Measurements from ENCODE around the gene ATP6V0A4. TPM values are rescaled to one million over a fixed set of nuclear protein-coding genes. Genes with fewer than 3 reads are reported as not detected.
A peak's percentile ranks its signal among the peaks of the same experiment; 100 is the strongest.

Gene ATP6V0A4
- total RNA-seq, 1 donor from 2014 or later, result not detected

- Mint-ChIP-seq H3K4me3 (no peak overlapping the region), H3K9me3 (peaks cover 4% of the 10 kb centered on the region), H3K36me3 (ENCODE audit: low read depth) (no peaks in the 10 kb centered on the region), H3K4me1 (peaks cover 21% of the 10 kb centered on the region), H3K27me3 (ENCODE audit: low read depth) (peaks cover 19% of the 10 kb centered on the region), H3K27ac (ENCODE audit: unreplicated experiment) (no peak overlapping the region)
- DNase-seq (ENCODE audit: low read depth, low spot score), result no peak
- no peak for TF ChIP-seq CTCF (conservative IDR thresholded peaks at IDR 0.05)
Measured at GRCh38 chr7:138668946-138669345, 129.1 kb downstream of the ATP6V0A4 start.

GRCh38 chr7:138668229-138668596 lies 129.8 kb downstream of the ATP6V0A4 start:
- no peaks in the 10 kb centered on the region for H3K36me3 Mint-ChIP-seq (ENCODE audit: low read depth)
- no peak overlapping the region for H3K27ac Mint-ChIP-seq (ENCODE audit: unreplicated experiment)
- no peak overlapping the region for H3K4me3 Mint-ChIP-seq
- no peak for DNase-seq (ENCODE audit: low read depth, low spot score)
- peaks cover 28% of the 10 kb centered on the region for H3K4me1 Mint-ChIP-seq
- peaks cover 19% of the 10 kb centered on the region for H3K27me3 Mint-ChIP-seq (ENCODE audit: low read depth)
- no peak for TF ChIP-seq CTCF (conservative IDR thresholded peaks at IDR 0.05)
- peaks cover 4% of the 10 kb centered on the region for H3K9me3 Mint-ChIP-seq

GRCh38 chr7:138667535-138668228 lies 130.3 kb downstream of the ATP6V0A4 start:
- H3K36me3 Mint-ChIP-seq (ENCODE audit: low read depth), result no peaks in the 10 kb centered on the region
- peaks cover 19% of the 10 kb centered on the region for H3K27me3 Mint-ChIP-seq (ENCODE audit: low read depth)
- DNase-seq (ENCODE audit: low read depth, low spot score), result no peak
- H3K4me3 Mint-ChIP-seq, result no peak overlapping the region
- no peak overlapping the region for H3K27ac Mint-ChIP-seq (ENCODE audit: unreplicated experiment)
- no peak for TF ChIP-seq CTCF (conservative IDR thresholded peaks at IDR 0.05)
- H3K9me3 Mint-ChIP-seq, result peaks cover 4% of the 10 kb centered on the region
- peaks cover 33% of the 10 kb centered on the region for H3K4me1 Mint-ChIP-seq

- Mint-ChIP-seq H3K9me3 (peaks cover 4% of the 10 kb centered on the region), H3K36me3 (ENCODE audit: low read depth) (no peaks in the 10 kb centered on the region), H3K27me3 (ENCODE audit: low read depth) (peaks cover 19% of the 10 kb centered on the region), H3K27ac (ENCODE audit: unreplicated experiment) (no peak overlapping the region), H3K4me1 (peaks cover 33% of the 10 kb centered on the region), H3K4me3 (peak overlapping the region; percentile 61)
- DNase-seq (ENCODE audit: low read depth, low spot score), result no peak
- no peak for TF ChIP-seq CTCF (conservative IDR thresholded peaks at IDR 0.05)
Measured at GRCh38 chr7:138666385-138666784, 131.6 kb downstream of the ATP6V0A4 start.

- H3K4me3 Mint-ChIP-seq, result peak overlapping the region; percentile 61
- H3K4me1 Mint-ChIP-seq, result peaks cover 33% of the 10 kb centered on the region
- no peak for TF ChIP-seq CTCF (conservative IDR thresholded peaks at IDR 0.05)
- peaks cover 22% of the 10 kb centered on the region for H3K27me3 Mint-ChIP-seq (ENCODE audit: low read depth)
- H3K9me3 Mint-ChIP-seq, result peaks cover 4% of the 10 kb centered on the region
- H3K27ac Mint-ChIP-seq (ENCODE audit: unreplicated experiment), result no peak overlapping the region
- DNase-seq (ENCODE audit: low read depth, low spot score), result no peak
- H3K36me3 Mint-ChIP-seq (ENCODE audit: low read depth), result no peaks in the 10 kb centered on the region
Measured at GRCh38 chr7:138665669-138666140, 132.3 kb downstream of the ATP6V0A4 start.

Data from neural crest cell (in vitro differentiated cells).